Body of pancreas (tissue), 4 donors: ENCODE measurements around the gene CCDC87.

Experiments
- POLR2A ChIP-seq, 3 donors: fragments of 450-650 bp; IDR thresholded peaks; one replicate each; pipeline ENCODE4 v1.6.1; 2016; ENCODE audit warnings: antibody characterized with exemption in 3 of 3, mild to moderate bottlenecking in 2 of 3
- TF ChIP-seq, protein P1 (sequence below), 7 experiments: fragments of 450-650 bp in 4 of 7; fragments of 200-600 bp in 3 of 7; sonication (generic) in 3 of 7; IDR thresholded peaks; one replicate each; pipeline ENCODE4 v1.5.1; 2016 to 2019; ENCODE audit warnings: antibody characterized with exemption in 7 of 7

DNA sequence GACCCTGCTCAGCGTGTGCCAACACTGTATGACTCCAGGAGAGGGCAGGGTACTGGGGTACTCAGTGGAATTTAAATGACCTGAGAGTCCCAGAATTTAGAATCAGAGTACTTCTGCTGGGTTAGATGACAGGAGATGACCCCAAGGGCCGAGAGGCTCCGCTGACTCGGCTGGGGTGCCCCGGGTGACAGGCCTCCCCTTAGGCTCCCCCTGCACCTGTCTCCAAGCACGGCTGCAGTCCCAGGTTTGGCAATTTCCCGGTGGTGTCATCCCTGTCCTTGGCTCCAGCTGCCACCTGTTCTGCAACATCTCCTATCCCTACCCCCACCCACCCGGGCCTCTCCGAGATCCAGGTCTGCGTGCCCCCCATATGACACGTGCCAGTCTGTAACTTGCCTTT is 44.8 kb downstream of the CCDC87 start:
- TF ChIP-seq, protein P1, sequence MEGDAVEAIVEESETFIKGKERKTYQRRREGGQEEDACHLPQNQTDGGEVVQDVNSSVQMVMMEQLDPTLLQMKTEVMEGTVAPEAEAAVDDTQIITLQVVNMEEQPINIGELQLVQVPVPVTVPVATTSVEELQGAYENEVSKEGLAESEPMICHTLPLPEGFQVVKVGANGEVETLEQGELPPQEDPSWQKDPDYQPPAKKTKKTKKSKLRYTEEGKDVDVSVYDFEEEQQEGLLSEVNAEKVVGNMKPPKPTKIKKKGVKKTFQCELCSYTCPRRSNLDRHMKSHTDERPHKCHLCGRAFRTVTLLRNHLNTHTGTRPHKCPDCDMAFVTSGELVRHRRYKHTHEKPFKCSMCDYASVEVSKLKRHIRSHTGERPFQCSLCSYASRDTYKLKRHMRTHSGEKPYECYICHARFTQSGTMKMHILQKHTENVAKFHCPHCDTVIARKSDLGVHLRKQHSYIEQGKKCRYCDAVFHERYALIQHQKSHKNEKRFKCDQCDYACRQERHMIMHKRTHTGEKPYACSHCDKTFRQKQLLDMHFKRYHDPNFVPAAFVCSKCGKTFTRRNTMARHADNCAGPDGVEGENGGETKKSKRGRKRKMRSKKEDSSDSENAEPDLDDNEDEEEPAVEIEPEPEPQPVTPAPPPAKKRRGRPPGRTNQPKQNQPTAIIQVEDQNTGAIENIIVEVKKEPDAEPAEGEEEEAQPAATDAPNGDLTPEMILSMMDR (IDR thresholded peaks at IDR 0.05): no peak
- TF ChIP-seq POLR2A (IDR thresholded peaks at IDR 0.05): no peak
